ENCODE results near the gene PIGU.

DNA sequence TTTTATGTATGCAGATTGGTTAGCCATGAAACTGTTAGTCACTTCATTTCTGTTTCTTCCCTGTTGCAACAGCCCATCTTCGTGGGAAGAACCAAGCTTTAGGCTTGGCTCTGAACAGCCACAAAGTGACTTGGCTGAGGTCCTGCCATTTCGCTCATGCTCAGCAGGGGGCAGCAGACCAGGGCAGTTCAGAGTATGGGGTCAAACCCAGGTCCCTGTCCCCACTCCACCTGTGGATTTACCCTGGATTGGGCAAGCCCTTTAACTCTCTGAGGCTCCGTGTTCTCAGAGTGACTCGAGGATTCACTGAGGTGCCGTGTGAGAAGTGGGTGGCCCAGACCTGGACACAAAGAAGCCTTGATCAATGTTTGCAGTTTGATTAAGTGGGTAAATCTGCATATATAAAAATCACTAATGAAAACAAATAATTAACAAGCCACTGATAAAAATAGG is 138.2 kb downstream of the PIGU start:
- TF ChIP-seq IKZF1 (IDR thresholded peaks at IDR 0.05) (no peak), ZBTB1 (CRISPR knock-in tag; IDR thresholded peaks at IDR 0.05; ENCODE audit: borderline replicate concordance) (no peak), HHEX (CRISPR knock-in tag; IDR thresholded peaks at IDR 0.05) (no peak), EP300 (IDR thresholded peaks at IDR 0.05; ENCODE audit: low read depth in 2 of 2, low read length in 2 of 2) (0 out of 4 replicates have a peak, but pooled peaks of 1 of the 2 experiments have one; percentile 23), EP300 (CRISPR knock-in tag; IDR thresholded peaks at IDR 0.05; ENCODE audit: borderline replicate concordance) (no peak), ZNF205 (CRISPR knock-in tag; IDR thresholded peaks at IDR 0.05) (0 out of 2 replicates have a peak, but pooled peaks have one; percentile 66), MZF1 (CRISPR knock-in tag; IDR thresholded peaks at IDR 0.05; ENCODE audit: borderline replicate concordance) (no peak)
- TF ChIP-seq, protein P1, sequence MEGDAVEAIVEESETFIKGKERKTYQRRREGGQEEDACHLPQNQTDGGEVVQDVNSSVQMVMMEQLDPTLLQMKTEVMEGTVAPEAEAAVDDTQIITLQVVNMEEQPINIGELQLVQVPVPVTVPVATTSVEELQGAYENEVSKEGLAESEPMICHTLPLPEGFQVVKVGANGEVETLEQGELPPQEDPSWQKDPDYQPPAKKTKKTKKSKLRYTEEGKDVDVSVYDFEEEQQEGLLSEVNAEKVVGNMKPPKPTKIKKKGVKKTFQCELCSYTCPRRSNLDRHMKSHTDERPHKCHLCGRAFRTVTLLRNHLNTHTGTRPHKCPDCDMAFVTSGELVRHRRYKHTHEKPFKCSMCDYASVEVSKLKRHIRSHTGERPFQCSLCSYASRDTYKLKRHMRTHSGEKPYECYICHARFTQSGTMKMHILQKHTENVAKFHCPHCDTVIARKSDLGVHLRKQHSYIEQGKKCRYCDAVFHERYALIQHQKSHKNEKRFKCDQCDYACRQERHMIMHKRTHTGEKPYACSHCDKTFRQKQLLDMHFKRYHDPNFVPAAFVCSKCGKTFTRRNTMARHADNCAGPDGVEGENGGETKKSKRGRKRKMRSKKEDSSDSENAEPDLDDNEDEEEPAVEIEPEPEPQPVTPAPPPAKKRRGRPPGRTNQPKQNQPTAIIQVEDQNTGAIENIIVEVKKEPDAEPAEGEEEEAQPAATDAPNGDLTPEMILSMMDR (CRISPR knock-in tag; IDR thresholded peaks at IDR 0.05): peak; percentile 99
- TF ChIP-seq, protein P2, sequence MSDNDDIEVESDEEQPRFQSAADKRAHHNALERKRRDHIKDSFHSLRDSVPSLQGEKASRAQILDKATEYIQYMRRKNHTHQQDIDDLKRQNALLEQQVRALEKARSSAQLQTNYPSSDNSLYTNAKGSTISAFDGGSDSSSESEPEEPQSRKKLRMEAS (IDR thresholded peaks at IDR 0.05): no peak
- TF ChIP-seq, protein P3, sequence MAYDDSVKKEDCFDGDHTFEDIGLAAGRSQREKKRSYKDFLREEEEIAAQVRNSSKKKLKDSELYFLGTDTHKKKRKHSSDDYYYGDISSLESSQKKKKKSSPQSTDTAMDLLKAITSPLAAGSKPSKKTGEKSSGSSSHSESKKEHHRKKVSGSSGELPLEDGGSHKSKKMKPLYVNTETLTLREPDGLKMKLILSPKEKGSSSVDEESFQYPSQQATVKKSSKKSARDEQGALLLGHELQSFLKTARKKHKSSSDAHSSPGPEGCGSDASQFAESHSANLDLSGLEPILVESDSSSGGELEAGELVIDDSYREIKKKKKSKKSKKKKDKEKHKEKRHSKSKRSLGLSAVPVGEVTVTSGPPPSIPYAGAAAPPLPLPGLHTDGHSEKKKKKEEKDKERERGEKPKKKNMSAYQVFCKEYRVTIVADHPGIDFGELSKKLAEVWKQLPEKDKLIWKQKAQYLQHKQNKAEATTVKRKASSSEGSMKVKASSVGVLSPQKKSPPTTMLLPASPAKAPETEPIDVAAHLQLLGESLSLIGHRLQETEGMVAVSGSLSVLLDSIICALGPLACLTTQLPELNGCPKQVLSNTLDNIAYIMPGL (CRISPR knock-in tag; IDR thresholded peaks at IDR 0.05; ENCODE audit: borderline replicate concordance in 1 of 2, low read depth in 1 of 2): peak in 1 of 2 experiments; percentile 80; a peak in 2 of 4 replicates
- TF ChIP-seq, protein P4, sequence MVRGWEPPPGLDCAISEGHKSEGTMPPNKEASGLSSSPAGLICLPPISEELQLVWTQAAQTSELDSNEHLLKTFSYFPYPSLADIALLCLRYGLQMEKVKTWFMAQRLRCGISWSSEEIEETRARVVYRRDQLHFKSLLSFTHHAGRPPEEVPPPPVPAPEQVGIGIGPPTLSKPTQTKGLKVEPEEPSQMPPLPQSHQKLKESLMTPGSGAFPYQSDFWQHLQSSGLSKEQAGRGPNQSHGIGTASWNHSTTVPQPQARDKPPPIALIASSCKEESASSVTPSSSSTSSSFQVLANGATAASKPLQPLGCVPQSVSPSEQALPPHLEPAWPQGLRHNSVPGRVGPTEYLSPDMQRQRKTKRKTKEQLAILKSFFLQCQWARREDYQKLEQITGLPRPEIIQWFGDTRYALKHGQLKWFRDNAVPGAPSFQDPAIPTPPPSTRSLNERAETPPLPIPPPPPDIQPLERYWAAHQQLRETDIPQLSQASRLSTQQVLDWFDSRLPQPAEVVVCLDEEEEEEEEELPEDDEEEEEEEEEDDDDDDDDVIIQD (CRISPR knock-in tag; IDR thresholded peaks at IDR 0.05; ENCODE audit: low read depth): peak; percentile 54; the same call in 1 of the 2 replicates
- TF ChIP-seq, protein P5, sequence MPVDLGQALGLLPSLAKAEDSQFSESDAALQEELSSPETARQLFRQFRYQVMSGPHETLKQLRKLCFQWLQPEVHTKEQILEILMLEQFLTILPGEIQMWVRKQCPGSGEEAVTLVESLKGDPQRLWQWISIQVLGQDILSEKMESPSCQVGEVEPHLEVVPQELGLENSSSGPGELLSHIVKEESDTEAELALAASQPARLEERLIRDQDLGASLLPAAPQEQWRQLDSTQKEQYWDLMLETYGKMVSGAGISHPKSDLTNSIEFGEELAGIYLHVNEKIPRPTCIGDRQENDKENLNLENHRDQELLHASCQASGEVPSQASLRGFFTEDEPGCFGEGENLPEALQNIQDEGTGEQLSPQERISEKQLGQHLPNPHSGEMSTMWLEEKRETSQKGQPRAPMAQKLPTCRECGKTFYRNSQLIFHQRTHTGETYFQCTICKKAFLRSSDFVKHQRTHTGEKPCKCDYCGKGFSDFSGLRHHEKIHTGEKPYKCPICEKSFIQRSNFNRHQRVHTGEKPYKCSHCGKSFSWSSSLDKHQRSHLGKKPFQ (CRISPR knock-in tag; IDR thresholded peaks at IDR 0.05; ENCODE audit: insufficient replicate concordance): no peak
